GM21529 (cell line): ENCODE data around the gene PIGO.
A peak's percentile ranks its signal among the peaks of the same experiment; 100 is the strongest.

ENCODE experiments used
- ATAC-seq: cut with Tn5 transposase; IDR thresholded peaks from one replicate; pipeline ENCODE4 v1.9.1; 2021; ENCODE audit not compliant: unreplicated experiment

The PIGO gene

GRCh38 chr9:35107297-35108290 lies 11.2 kb upstream of the PIGO start:
- ATAC-seq = no peak

- ATAC-seq = no peak
Observed at GRCh38 chr9:35106343-35106730, 9.9 kb upstream of the PIGO start.

- ATAC-seq = no peak
Observed at GRCh38 chr9:35105571-35106342, 9.4 kb upstream of the PIGO start.

GRCh38 chr9:35105126-35105525 lies 8.7 kb upstream of the PIGO start:
- no peak for ATAC-seq

- no peak for ATAC-seq
Observed at GRCh38 chr9:35104586-35104985, 8.2 kb upstream of the PIGO start.

GRCh38 chr9:35103660-35104191 lies 7.3 kb upstream of the PIGO start:
- ATAC-seq = no peak

- peak; percentile 97 for ATAC-seq
Observed at GRCh38 chr9:35102769-35103659, 6.6 kb upstream of the PIGO start, which contains the start of gene STOML2. STOML2 (minus strand) TSS chr9:35103131; CDS start chr9:35103094, 37 bp downstream.

- ATAC-seq = peak; percentile 3
Observed at GRCh38 chr9:35102465-35102768, 6.0 kb upstream of the PIGO start.

GRCh38 chr9:35097573-35097972 lies 1.2 kb upstream of the PIGO start:
- ATAC-seq = no peak

GRCh38 chr9:35091536-35091935 lies 4.9 kb downstream of the PIGO start:
- no peak for ATAC-seq

GRCh38 chr9:35089434-35089833 lies 7.0 kb downstream of the PIGO start:
- no peak for ATAC-seq

- no peak for ATAC-seq
Observed at GRCh38 chr9:35085078-35085477, 11.3 kb downstream of the PIGO start.

GRCh38 chr9:35079426-35080341 lies 16.7 kb downstream of the PIGO start, which contains the start of gene FANCG:
FANCG (minus strand) TSS chr9:35079942; CDS start chr9:35079524, 418 bp downstream.
- peak; percentile 88 for ATAC-seq

GRCh38 chr9:35079041-35079425 lies 17.4 kb downstream of the PIGO start:
- ATAC-seq = no peak

- no peak for ATAC-seq
Observed at GRCh38 chr9:35078066-35078465, 18.3 kb downstream of the PIGO start.

- ATAC-seq = no peak
Observed at GRCh38 chr9:35076848-35077247, 19.5 kb downstream of the PIGO start.

GRCh38 chr9:35075358-35075757 lies 21.0 kb downstream of the PIGO start:
- no peak for ATAC-seq

- no peak for ATAC-seq
Observed at GRCh38 chr9:35074791-35075190, 21.6 kb downstream of the PIGO start.

- no peak for ATAC-seq
Observed at GRCh38 chr9:35074141-35074540, 22.2 kb downstream of the PIGO start.

- no peak for ATAC-seq
Observed at GRCh38 chr9:35073279-35073612, 23.1 kb downstream of the PIGO start.
